ENCODE results near the gene BANF2.

BANF2 gene

GRCh38 chr20:17688965-17689364 lies 10.8 kb upstream of the BANF2 start:
- H3K9me3 ChIP-seq (replicated peaks in 1 of 11), result peaks cover 0 to 11% (median 5%) of the 10 kb centered on the region in 11 experiments; a peak in 9 of 22 replicates
- no peak overlapping the region for H3K4me2 ChIP-seq
- no peak for TF ChIP-seq Cebpa-rat (IDR thresholded peaks at IDR 0.05)
- H3K36me3 ChIP-seq, result no peaks in the 10 kb centered on the region
- no peak overlapping the region for H3K27ac ChIP-seq
- H4K20me1 ChIP-seq, result no peaks in the 10 kb centered on the region
- no peak overlapping the region for H3K9ac ChIP-seq
- no peak overlapping the region for H3K4me3 ChIP-seq
- H3K27me3 ChIP-seq, result no peaks in the 10 kb centered on the region
- peaks cover 0 to 12% (median under 1%) of the 10 kb centered on the region in 10 experiments; a peak in 6 of 20 replicates for H3K4me1 ChIP-seq

- Histone ChIP-seq H3K4me2 (no peak overlapping the region), H3K9ac (no peak overlapping the region), H3K36me3 (no peaks in the 10 kb centered on the region), H3K9me3 (replicated peaks in 1 of 11) (peaks cover 0 to 11% (median 6%) of the 10 kb centered on the region in 11 experiments; a peak in 9 of 22 replicates), H3K27me3 (no peaks in the 10 kb centered on the region), H4K20me1 (no peaks in the 10 kb centered on the region), H3K27ac (no peak overlapping the region), H3K4me3 (no peak overlapping the region), H3K4me1 (peaks cover 0 to 12% (median 0%) of the 10 kb centered on the region in 10 experiments; a peak in 6 of 20 replicates)
- TF ChIP-seq Cebpa-rat (IDR thresholded peaks at IDR 0.05), result no peak
Observed at GRCh38 chr20:17690144-17690543, 9.6 kb upstream of the BANF2 start.

- no peak overlapping the region for H3K4me3 ChIP-seq
- H3K27ac ChIP-seq, result no peak overlapping the region
Observed at GRCh38 chr20:17691758-17692157, 8.0 kb upstream of the BANF2 start.

GRCh38 chr20:17693444-17694001 lies 6.2 kb upstream of the BANF2 start:
- Histone ChIP-seq H3K36me3 (no peaks in the 10 kb centered on the region), H3K4me1 (peaks cover 0 to 12% (median 0%) of the 10 kb centered on the region in 10 experiments; a peak in 6 of 20 replicates), H3K27me3 (no peaks in the 10 kb centered on the region), H3K4me3 (no peak overlapping the region), H3K27ac (no peak overlapping the region), H3K9me3 (replicated peaks in 1 of 11) (peaks cover 11 to 24% (median 17%) of the 10 kb centered on the region in 11 experiments; a peak in 19 of 22 replicates), H3K4me2 (no peak overlapping the region), H4K20me1 (no peaks in the 10 kb centered on the region), H3K9ac (no peak overlapping the region)
- TF ChIP-seq Cebpa-rat (IDR thresholded peaks at IDR 0.05), result no peak

More at GRCh38 chr20:17691758-17692157, 8.0 kb upstream of the BANF2 start:
- H3K9ac ChIP-seq, result no peak overlapping the region
- no peaks in the 10 kb centered on the region for H4K20me1 ChIP-seq
- no peak for TF ChIP-seq Cebpa-rat (IDR thresholded peaks at IDR 0.05)
- peaks cover 11 to 20% (median 17%) of the 10 kb centered on the region in 11 experiments; a peak in 19 of 22 replicates for H3K9me3 ChIP-seq (replicated peaks in 1 of 11)
- H3K4me2 ChIP-seq, result peak overlapping the region in 3 of 11 experiments; percentile 8 to 28 (median 22); a peak in 4 of 22 replicates
- H3K36me3 ChIP-seq, result no peaks in the 10 kb centered on the region
- H3K4me1 ChIP-seq, result peaks cover 0 to 12% (median 0%) of the 10 kb centered on the region in 10 experiments; a peak in 6 of 20 replicates
- no peaks in the 10 kb centered on the region for H3K27me3 ChIP-seq

- Histone ChIP-seq H3K27me3 (no peaks in the 10 kb centered on the region), H3K27ac (no peak overlapping the region), H4K20me1 (no peaks in the 10 kb centered on the region), H3K4me3 (no peak overlapping the region), H3K9me3 (replicated peaks in 1 of 11) (peaks cover 11 to 24% (median 17%) of the 10 kb centered on the region in 11 experiments; a peak in 19 of 22 replicates), H3K9ac (no peak overlapping the region), H3K36me3 (no peaks in the 10 kb centered on the region), H3K4me2 (no peak overlapping the region), H3K4me1 (peaks cover 0 to 12% (median 0%) of the 10 kb centered on the region in 10 experiments; a peak in 6 of 20 replicates)
- no peak for TF ChIP-seq Cebpa-rat (IDR thresholded peaks at IDR 0.05)
Observed at GRCh38 chr20:17694767-17695166, 5.0 kb upstream of the BANF2 start.

- H3K4me1 ChIP-seq, result peaks cover 0 to 10% (median 0%) of the 10 kb centered on the region in 10 experiments; a peak in 6 of 20 replicates
- H3K27me3 ChIP-seq, result no peaks in the 10 kb centered on the region
- H3K27ac ChIP-seq, result no peak overlapping the region
- H3K9me3 ChIP-seq (replicated peaks in 1 of 11), result peaks cover 11 to 22% (median 17%) of the 10 kb centered on the region in 11 experiments; a peak in 19 of 22 replicates
- no peaks in the 10 kb centered on the region for H3K36me3 ChIP-seq
- no peak overlapping the region for H3K4me2 ChIP-seq
- no peaks in the 10 kb centered on the region for H4K20me1 ChIP-seq
- no peak for TF ChIP-seq Cebpa-rat (IDR thresholded peaks at IDR 0.05)
- no peak overlapping the region for H3K4me3 ChIP-seq
- H3K9ac ChIP-seq, result no peak overlapping the region
Observed at GRCh38 chr20:17696287-17696686, 3.5 kb upstream of the BANF2 start.

GRCh38 chr20:17697171-17697570 lies 2.6 kb upstream of the BANF2 start:
- Histone ChIP-seq H3K9me3 (replicated peaks in 1 of 11) (peaks cover 11 to 22% (median 17%) of the 10 kb centered on the region in 11 experiments; a peak in 19 of 22 replicates), H3K27me3 (no peaks in the 10 kb centered on the region), H3K4me1 (peaks cover 0 to under 1% (median 0%) of the 10 kb centered on the region in 10 experiments; a peak in 1 of 20 replicates), H3K27ac (no peak overlapping the region), H4K20me1 (no peaks in the 10 kb centered on the region), H3K4me3 (no peak overlapping the region), H3K9ac (no peak overlapping the region), H3K4me2 (no peak overlapping the region), H3K36me3 (no peaks in the 10 kb centered on the region)
- no peak for TF ChIP-seq Cebpa-rat (IDR thresholded peaks at IDR 0.05)

- Histone ChIP-seq H3K27me3 (no peaks in the 10 kb centered on the region), H3K27ac (no peak overlapping the region), H3K4me2 (no peak overlapping the region), H3K9me3 (replicated peaks in 1 of 11) (peaks cover 11 to 22% (median 17%) of the 10 kb centered on the region in 11 experiments; a peak in 19 of 22 replicates), H3K9ac (no peak overlapping the region), H4K20me1 (no peaks in the 10 kb centered on the region), H3K4me3 (no peak overlapping the region), H3K36me3 (no peaks in the 10 kb centered on the region), H3K4me1 (no peaks in the 10 kb centered on the region)
- TF ChIP-seq Cebpa-rat (IDR thresholded peaks at IDR 0.05), result no peak
Observed at GRCh38 chr20:17698384-17698783, 1.4 kb upstream of the BANF2 start.

- no peak for TF ChIP-seq Cebpa-rat (IDR thresholded peaks at IDR 0.05)
- Histone ChIP-seq H3K4me2 (no peak overlapping the region), H3K36me3 (no peaks in the 10 kb centered on the region), H3K9ac (no peak overlapping the region), H4K20me1 (no peaks in the 10 kb centered on the region), H3K27me3 (no peaks in the 10 kb centered on the region), H3K27ac (no peak overlapping the region), H3K4me3 (no peak overlapping the region), H3K4me1 (peaks cover 0 to 10% (median 8%) of the 10 kb centered on the region in 10 experiments; a peak in 13 of 20 replicates), H3K9me3 (replicated peaks in 1 of 11) (peaks cover 10 to 16% (median 15%) of the 10 kb centered on the region in 11 experiments; a peak in 19 of 22 replicates)
Observed at GRCh38 chr20:17700637-17701036, 871 bp downstream of the BANF2 start.

Data from BLaER1 treated with 17β-estradiol and CSF1 and Interleukin-3, amounts not matched to agents 10 nM and 100 nM (cell line).